Spleen (tissue), 11 donors: ENCODE measurements around the gene PTPRG. TPM values are rescaled to one million over a fixed set of nuclear protein-coding genes. Genes with fewer than 3 reads are reported as not detected.
A peak's percentile ranks its signal among the peaks of the same experiment; 100 is the strongest.

Experiments used
- DNase-seq: peaks from one replicate; pipeline ENCODE4 v3.0.0-alpha.2; 2020
- H3K27ac ChIP-seq, 8 donors: fragments of 200-600 bp; sonication (generic) in 7 of 8; 1 replicate in 4 of 8; 2 replicates in 4 of 8; pipeline versions ENCODE4 v1.5.0 to v1.8.0; 2016 to 2021; ENCODE audit warnings: inconsistent platforms in 4 of 8, mild to moderate bottlenecking in 4 of 8, moderate library complexity in 1 of 8
- H3K27me3 ChIP-seq, 7 donors: fragments of 200-600 bp; sonication (generic) in 6 of 7; replicated peaks in 1 of 7; 1 replicate in 4 of 7; 2 replicates in 3 of 7; pipeline versions ENCODE4 v1.5.0 to v1.8.0; 2016 to 2021; ENCODE audit warnings: inconsistent platforms in 3 of 7, mild to moderate bottlenecking in 1 of 7
- H3K36me3 ChIP-seq, 6 donors: fragments of 200-600 bp; sonication (generic) in 5 of 6; 1 replicate in 4 of 6; 2 replicates in 2 of 6; pipeline versions ENCODE4 v1.5.0 to v1.8.0; 2016 to 2021; ENCODE audit warnings: inconsistent platforms in 2 of 6
- H3K4me1 ChIP-seq, 6 donors: fragments of 200-600 bp; sonication (generic) in 5 of 6; 1 replicate in 3 of 6; 2 replicates in 3 of 6; pipeline versions ENCODE4 v1.5.0 to v1.8.0; 2016 to 2021; ENCODE audit warnings: inconsistent platforms in 3 of 6
- H3K4me3 ChIP-seq, 8 donors: fragments of 200-600 bp; sonication (generic) in 7 of 8; 1 replicate in 4 of 8; 2 replicates in 4 of 8; pipeline versions ENCODE4 v1.5.0 to v1.8.0; 2016 to 2021; ENCODE audit warnings: inconsistent platforms in 4 of 8, mild to moderate bottlenecking in 4 of 8, moderate library complexity in 2 of 8
- H3K9me3 ChIP-seq, 8 donors: fragments of 200-600 bp; sonication (generic) in 7 of 8; 1 replicate in 4 of 8; 2 replicates in 4 of 8; pipeline versions ENCODE4 v1.5.0 to v1.8.0; 2016 to 2021; ENCODE audit warnings: inconsistent platforms in 4 of 8
- POLR2A ChIP-seq, 3 donors: fragments of 450-650 bp; IDR thresholded peaks; one replicate each; pipeline ENCODE4 v1.5.1; 2017; ENCODE audit warnings: antibody characterized with exemption in 3 of 3, mild to moderate bottlenecking in 1 of 3
- POLR2AphosphoS5 ChIP-seq, 3 donors: sonication (generic); formaldehyde crosslinking; IDR thresholded peaks; one replicate each; pipeline ENCODE4 v1.5.1; 2017; ENCODE audit warnings: antibody characterized with exemption in 3 of 3
- WGBS, 5 donors: extraction: QIAGEN DNeasy Blood & Tissue Kit in 3 of 5; methylation state at CpG; one replicate each; pipeline versions ENCODE4 v1.1.5 to v1.1.7; 2013 to 2018; 5-methylcytosine and 5-hydroxymethylcytosine counted together
- intact Hi-C: fragments of 100-400 bp; cut with DNase I; formaldehyde crosslinking; loops from one replicate; pipeline ENCODE4 v1.15.0; 2023; ENCODE audit warnings: low total_unique reads
- polyA plus RNA-seq, 3 donors: library from polyadenylated mRNA; stranded (reverse); fragments of 200-250 nt; gene quantifications; one replicate each; pipeline ENCODE4 v1.2.1, GENCODE V29; 2013
- total RNA-seq, 7 donors: library from RNA; depleted of rRNA in 3 of 7; stranded (reverse); fragments of >200 nt in 3 of 7; fragmentation: NEBNext Ultra II Directional in 4 of 7; extraction: Animal tissue kit (Norgen Biotek cat#: 25700) in 4 of 7; gene quantifications; one replicate each; pipeline versions ENCODE4 v1.1.0 to v1.2.1, GENCODE V29; 2016 to 2021
- TF ChIP-seq, protein P1 (sequence below), 11 experiments: fragments of 200-600 bp in 7 of 11; fragments of 450-650 bp in 4 of 11; sonication (generic) in 4 of 11; IDR thresholded peaks in 8 of 11; conservative IDR thresholded peaks in 3 of 11; 1 replicate in 7 of 11; 2 replicates in 4 of 11; pipeline versions ENCODE4 v1.4.0 to v1.8.0; 2016 to 2021; ENCODE audit warnings: antibody characterized with exemption in 11 of 11, inconsistent platforms in 4 of 11, mild to moderate bottlenecking in 1 of 11
- donor health status: healthy with polysubstance abuse.
- donor health status: DM: no; HTN: no; CAD: no; lungs with moderate emphysema.
- donor health status: DM: no; HTN: no; CAD: no.
- donor health status: Bipolar disorder and iron deficiency.
- donor health status: healthy.
- donor health status: DM: no; HTN: no; CAD: no.
- donor health status: DM: yes; HTN: yes; CAD: no.

Gene PTPRG
- total and polyA plus RNA-seq, 10 donors: 0.89 to 77.0 (median 34.5) TPM

DNA sequence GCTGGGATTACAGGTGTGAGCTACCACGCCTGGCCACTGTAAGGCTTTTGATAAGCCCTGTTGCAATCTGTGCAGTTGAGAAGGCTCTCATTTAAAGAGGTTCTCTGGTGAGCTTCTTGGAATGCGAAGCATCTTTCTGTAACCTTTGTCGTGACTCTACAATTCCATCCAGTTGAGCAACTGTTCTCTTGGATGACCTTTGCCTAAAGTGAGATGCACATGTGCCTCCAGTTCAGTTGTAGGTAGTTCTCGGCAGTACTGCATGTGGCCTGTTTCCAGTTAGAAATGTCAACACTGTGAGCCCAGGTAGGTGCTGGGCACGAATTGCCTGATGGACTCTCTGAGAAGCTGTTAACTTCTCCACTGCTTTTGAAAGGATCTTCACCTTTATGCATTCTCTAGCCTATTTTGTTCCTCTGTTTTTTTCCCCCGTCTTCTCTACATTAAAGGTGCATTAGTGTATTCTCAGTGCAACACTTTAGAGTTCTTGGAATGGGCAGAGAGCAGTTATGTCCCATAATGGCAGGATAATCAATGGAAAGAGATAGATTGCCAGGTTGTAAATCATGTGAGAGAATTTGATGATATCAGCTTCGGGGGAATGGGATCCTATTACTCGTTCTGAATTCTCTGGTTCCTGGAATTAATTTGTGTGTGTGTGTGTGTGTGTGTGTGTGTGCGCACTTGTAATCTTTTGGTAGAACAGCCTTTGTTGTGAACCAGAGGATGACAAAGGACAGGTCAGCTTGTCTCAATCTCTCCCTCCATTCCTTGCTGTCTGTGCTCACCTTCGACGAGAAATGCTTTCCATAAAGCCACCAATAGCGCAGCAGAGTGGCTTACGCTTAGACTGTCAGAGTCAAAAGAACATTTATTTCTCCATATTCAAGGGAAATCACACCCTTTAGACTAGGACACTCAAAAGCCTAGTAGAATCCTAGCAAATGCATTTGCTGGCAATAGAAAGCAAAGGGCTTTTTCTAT, 51.1 kb downstream of the PTPRG start:
- peaks cover 0 to 5% (median 0%) of the 10 kb centered on the region in 6 donors for H3K4me1 ChIP-seq
- H3K4me3 ChIP-seq: no peak overlapping the region
- H3K27ac ChIP-seq: no peak overlapping the region
- TF ChIP-seq POLR2AphosphoS5 (IDR thresholded peaks at IDR 0.05): no peak
- TF ChIP-seq, protein P1, sequence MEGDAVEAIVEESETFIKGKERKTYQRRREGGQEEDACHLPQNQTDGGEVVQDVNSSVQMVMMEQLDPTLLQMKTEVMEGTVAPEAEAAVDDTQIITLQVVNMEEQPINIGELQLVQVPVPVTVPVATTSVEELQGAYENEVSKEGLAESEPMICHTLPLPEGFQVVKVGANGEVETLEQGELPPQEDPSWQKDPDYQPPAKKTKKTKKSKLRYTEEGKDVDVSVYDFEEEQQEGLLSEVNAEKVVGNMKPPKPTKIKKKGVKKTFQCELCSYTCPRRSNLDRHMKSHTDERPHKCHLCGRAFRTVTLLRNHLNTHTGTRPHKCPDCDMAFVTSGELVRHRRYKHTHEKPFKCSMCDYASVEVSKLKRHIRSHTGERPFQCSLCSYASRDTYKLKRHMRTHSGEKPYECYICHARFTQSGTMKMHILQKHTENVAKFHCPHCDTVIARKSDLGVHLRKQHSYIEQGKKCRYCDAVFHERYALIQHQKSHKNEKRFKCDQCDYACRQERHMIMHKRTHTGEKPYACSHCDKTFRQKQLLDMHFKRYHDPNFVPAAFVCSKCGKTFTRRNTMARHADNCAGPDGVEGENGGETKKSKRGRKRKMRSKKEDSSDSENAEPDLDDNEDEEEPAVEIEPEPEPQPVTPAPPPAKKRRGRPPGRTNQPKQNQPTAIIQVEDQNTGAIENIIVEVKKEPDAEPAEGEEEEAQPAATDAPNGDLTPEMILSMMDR (IDR thresholded peaks at IDR 0.05 in 8 of 11, conservative IDR thresholded peaks at IDR 0.05 in 3 of 11): no peak
- no peak for TF ChIP-seq POLR2A (IDR thresholded peaks at IDR 0.05)
- DNase-seq: no peak
- WGBS, 5 donors: 80 to 83% (median 82%) methylated on average over 12 to 13 of the region's 13 CpGs
- intact Hi-C loops: no loop called here
- no peaks in the 10 kb centered on the region for H3K9me3 ChIP-seq
- no peaks in the 10 kb centered on the region for H3K36me3 ChIP-seq
- H3K27me3 ChIP-seq: no peaks in the 10 kb centered on the region

DNA sequence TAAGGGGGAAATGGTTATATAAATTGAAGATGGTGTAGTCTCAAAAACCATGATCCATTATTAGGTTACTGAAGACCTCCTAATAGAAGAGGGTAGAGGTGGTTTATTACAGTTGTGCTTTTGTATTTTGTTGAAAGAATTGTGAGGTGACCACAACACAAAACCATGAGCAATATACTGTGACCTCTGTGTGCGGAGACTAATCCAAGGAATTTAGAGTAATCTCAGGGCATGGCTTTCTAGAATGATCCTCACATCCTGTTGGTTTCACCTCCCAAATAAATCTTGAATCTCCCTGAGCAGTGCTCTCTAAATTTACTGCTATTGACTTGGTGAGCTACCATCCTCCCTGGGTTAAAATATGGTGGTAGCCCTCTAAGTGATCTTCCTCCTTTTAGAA, 52.3 kb downstream of the PTPRG start:
- no peak for DNase-seq
- no peaks in the 10 kb centered on the region for H3K36me3 ChIP-seq
- intact Hi-C loops: no loop called here
- 92 to 100% (median 96%) methylated on average over 1 of the region's 1 CpG for WGBS, 5 donors
- H3K4me1 ChIP-seq: peaks cover 0 to 5% (median 0%) of the 10 kb centered on the region in 6 donors
- H3K9me3 ChIP-seq: no peaks in the 10 kb centered on the region
- H3K27me3 ChIP-seq: no peaks in the 10 kb centered on the region
- H3K27ac ChIP-seq: no peak overlapping the region
- H3K4me3 ChIP-seq: no peak overlapping the region
- TF ChIP-seq POLR2AphosphoS5 (IDR thresholded peaks at IDR 0.05) (no peak), POLR2A (IDR thresholded peaks at IDR 0.05) (no peak)
- TF ChIP-seq, protein P1 (IDR thresholded peaks at IDR 0.05 in 8 of 11, conservative IDR thresholded peaks at IDR 0.05 in 3 of 11): no peak

DNA sequence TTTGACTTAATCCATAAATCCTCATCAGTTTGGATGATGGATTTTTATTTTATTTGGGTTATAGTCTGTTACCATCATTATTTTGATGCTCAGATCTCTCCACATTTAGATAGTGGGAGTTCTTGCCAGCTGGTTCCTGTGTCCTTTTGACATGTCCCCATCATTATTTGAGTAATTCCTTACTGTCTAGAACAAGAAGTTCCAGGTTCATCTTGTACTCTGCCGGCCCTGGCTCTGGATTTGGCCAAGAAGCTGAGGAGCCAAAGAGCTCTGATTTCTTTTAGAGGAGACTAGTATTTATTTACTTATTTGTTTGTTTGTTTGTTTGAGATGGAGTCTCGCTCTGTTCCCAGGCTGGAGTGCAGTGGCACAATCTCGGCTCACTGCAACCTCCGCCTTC, 54.3 kb downstream of the PTPRG start:
- no peaks in the 10 kb centered on the region for H3K9me3 ChIP-seq
- peak overlapping the region in 1 of 8 donors; percentile 40 for H3K27ac ChIP-seq
- no peak for DNase-seq
- no peaks in the 10 kb centered on the region for H3K36me3 ChIP-seq
- no peaks in the 10 kb centered on the region for H3K27me3 ChIP-seq
- TF ChIP-seq, protein P1 (IDR thresholded peaks at IDR 0.05 in 8 of 11, conservative IDR thresholded peaks at IDR 0.05 in 3 of 11): no peak
- TF ChIP-seq POLR2AphosphoS5 (IDR thresholded peaks at IDR 0.05) (no peak), POLR2A (IDR thresholded peaks at IDR 0.05) (no peak)
- intact Hi-C loops: no loop called here
- H3K4me1 ChIP-seq: peaks cover 0 to 5% (median 0%) of the 10 kb centered on the region in 6 donors
- 88 to 97% (median 92%) methylated on average over 4 of the region's 4 CpGs for WGBS, 5 donors
- no peak overlapping the region for H3K4me3 ChIP-seq

DNA sequence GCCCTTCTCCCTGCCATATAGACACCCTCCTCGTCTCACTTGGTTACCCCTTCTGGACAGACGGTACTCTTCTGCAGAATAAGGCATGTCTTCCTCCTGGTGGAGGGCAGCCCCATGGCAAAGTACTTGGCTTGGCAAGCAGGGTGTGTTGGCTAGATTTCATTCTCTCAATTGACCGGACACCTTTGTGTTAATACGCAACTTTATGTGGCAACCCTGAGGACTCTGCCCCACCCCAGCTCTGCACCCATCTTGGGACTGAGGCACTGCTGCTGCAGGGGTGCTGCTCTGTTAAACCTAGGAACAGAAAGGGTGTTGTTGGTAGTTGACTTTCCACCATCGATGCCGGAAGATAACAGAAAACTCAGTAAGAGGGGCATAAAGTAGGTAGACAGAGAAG, 55.2 kb downstream of the PTPRG start:
- TF ChIP-seq POLR2AphosphoS5 (IDR thresholded peaks at IDR 0.05) (no peak), POLR2A (IDR thresholded peaks at IDR 0.05) (no peak)
- TF ChIP-seq, protein P1 (IDR thresholded peaks at IDR 0.05 in 8 of 11, conservative IDR thresholded peaks at IDR 0.05 in 3 of 11): no peak
- intact Hi-C loops: no loop called here
- H3K36me3 ChIP-seq: no peaks in the 10 kb centered on the region

More for the DNA sequence above, 55.2 kb downstream of the PTPRG start:
- WGBS, 5 donors: 92 to 99% (median 94%) methylated on average over 6 of the region's 6 CpGs
- no peak overlapping the region for H3K27ac ChIP-seq
- peaks cover 0 to 5% (median 0%) of the 10 kb centered on the region in 6 donors for H3K4me1 ChIP-seq
- H3K4me3 ChIP-seq: no peak overlapping the region
- DNase-seq: no peak
- no peaks in the 10 kb centered on the region for H3K9me3 ChIP-seq
- no peaks in the 10 kb centered on the region for H3K27me3 ChIP-seq
